Type B pancreatic cell (in vitro differentiated cells): ENCODE results near the gene GPR160. TPM values are rescaled to one million over a fixed set of nuclear protein-coding genes. Genes with fewer than 3 reads are reported as not detected.

ENCODE experiments used
- DNase-seq: peaks from one replicate; pipeline ENCODE4 v3.0.0; 2021; ENCODE audit warnings: mixed read lengths; ENCODE audit not compliant: unreplicated experiment; ENCODE audit errors: extremely low spot score
- H3K27ac Mint-ChIP-seq: 2 replicates; pipeline ENCODE4 v1.8.0; 2021; ENCODE audit warnings: mild to moderate bottlenecking, mixed read lengths
- H3K27me3 Mint-ChIP-seq: 2 replicates; pipeline ENCODE4 v1.8.0; 2021; ENCODE audit warnings: mixed read lengths
- H3K36me3 Mint-ChIP-seq: 2 replicates; pipeline ENCODE4 v1.8.0; 2021; ENCODE audit warnings: mixed read lengths
- H3K4me1 Mint-ChIP-seq: one replicate; pipeline ENCODE4 v1.8.0; 2021; ENCODE audit warnings: mixed read lengths; ENCODE audit not compliant: unreplicated experiment
- H3K4me3 Mint-ChIP-seq: 2 replicates; pipeline ENCODE4 v1.8.0; 2021; ENCODE audit warnings: mild to moderate bottlenecking, mixed read lengths
- H3K9me3 Mint-ChIP-seq: 2 replicates; pipeline ENCODE4 v1.8.0; 2021; ENCODE audit warnings: mixed read lengths
- CTCF ChIP-seq: fragments of 200-600 bp; sonication (generic); conservative IDR thresholded peaks from 2 replicates; pipeline ENCODE4 v1.5.0; 2021; ENCODE audit warnings: antibody characterized with exemption, mild to moderate bottlenecking
- total RNA-seq: library from RNA; stranded (reverse); gene quantifications from 2 replicates; pipeline ENCODE4 v1.2.1, GENCODE V29; 2021; ENCODE audit warnings: low replicate concordance

GPR160 gene
- total RNA-seq, 1 donor from 2014 or later = 7.3 TPM

DNA sequence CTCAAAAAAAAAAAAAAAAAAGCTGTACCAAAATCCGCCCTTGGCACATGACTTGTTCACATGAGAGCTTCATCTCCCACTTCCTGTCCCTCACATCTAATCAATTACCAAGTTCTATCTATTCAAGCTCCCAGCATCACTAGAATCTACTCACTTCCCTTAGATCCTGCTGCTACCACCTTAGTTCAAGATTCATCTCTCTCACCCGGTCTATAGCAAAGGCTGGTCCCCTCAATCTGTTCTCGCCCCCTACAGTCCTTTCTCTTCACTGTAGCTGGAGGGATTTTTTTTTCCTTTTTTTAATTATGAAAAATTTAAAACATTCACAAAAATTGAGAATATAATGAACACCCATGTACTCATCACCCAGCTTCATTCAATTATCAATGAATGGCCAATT, 16.7 kb upstream of the GPR160 start:
- Mint-ChIP-seq H3K36me3 (no peaks in the 10 kb centered on the region), H3K9me3 (no peaks in the 10 kb centered on the region), H3K4me3 (no peak overlapping the region), H3K27ac (no peak overlapping the region), H3K27me3 (peaks cover 6% of the 10 kb centered on the region), H3K4me1 (no peaks in the 10 kb centered on the region)
- no peak for TF ChIP-seq CTCF
- no peak for DNase-seq

DNA sequence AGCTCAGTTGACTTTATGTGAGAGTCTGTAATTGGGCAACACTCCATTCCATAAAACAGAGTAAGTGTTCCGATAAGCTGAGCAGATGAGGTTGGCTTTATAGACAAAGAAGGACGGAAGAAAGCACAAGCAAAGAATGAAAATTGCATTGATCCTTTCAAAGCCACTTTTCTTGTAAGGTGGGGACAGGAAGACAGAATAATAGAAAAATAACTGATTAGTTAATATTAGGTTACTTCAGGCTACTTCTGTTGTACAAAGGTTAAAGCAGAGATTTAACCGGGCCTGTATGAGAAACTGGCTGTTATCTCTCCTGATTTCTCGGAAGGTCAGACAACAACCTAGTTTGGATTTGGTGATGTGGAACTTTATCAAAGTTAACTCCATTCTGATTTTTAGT, 15.5 kb upstream of the GPR160 start:
- Mint-ChIP-seq H3K4me1 (no peaks in the 10 kb centered on the region), H3K27ac (no peak overlapping the region), H3K9me3 (no peaks in the 10 kb centered on the region), H3K36me3 (no peaks in the 10 kb centered on the region), H3K4me3 (no peak overlapping the region), H3K27me3 (peaks cover 2% of the 10 kb centered on the region)
- no peak for DNase-seq
- TF ChIP-seq CTCF = no peak

DNA sequence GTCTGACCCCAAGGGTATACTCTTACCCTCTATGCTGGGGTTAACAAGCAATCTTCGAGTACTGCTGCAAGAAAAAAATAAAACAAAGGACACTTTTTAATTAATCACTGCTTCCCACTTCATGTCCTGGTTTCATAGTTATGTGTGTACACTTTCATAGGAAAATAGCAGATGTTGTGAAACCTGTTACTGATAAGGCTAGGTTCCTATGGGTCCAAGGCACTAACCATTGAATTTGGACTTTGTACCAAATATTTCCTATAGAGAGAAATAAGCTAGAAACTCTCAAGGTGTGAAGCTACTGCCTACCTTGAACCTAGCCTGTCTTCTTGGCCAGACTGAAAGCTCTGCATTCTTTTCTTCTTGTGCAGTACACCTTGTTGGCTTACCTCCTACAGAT, 14.6 kb upstream of the GPR160 start:
- Mint-ChIP-seq H3K4me3 (no peak overlapping the region), H3K9me3 (no peaks in the 10 kb centered on the region), H3K27me3 (peaks cover 2% of the 10 kb centered on the region), H3K27ac (no peak overlapping the region), H3K36me3 (no peaks in the 10 kb centered on the region), H3K4me1 (no peaks in the 10 kb centered on the region)
- DNase-seq = no peak
- no peak for TF ChIP-seq CTCF

DNA sequence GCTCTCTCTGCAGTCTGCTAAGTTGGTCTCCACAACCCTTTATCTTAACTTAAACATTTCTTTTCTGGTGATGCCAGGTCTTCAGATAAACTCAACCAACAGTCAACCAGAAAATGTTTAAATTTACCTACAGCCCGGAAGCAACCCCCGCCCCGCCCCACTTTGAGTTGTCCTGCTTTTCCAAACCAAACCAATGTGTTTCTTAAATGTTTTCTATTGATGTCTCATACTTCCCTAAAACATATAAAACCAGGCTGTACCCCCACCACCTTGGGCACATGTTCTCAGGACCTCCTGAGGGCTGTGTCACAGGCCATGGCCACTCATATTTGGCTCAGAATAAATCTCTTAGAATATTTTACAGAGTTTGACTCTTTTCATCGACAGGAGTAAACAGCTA, 13.2 kb upstream of the GPR160 start:
- Mint-ChIP-seq H3K4me3 (no peak overlapping the region), H3K36me3 (no peaks in the 10 kb centered on the region), H3K4me1 (no peaks in the 10 kb centered on the region), H3K9me3 (no peaks in the 10 kb centered on the region), H3K27me3 (peaks cover 2% of the 10 kb centered on the region), H3K27ac (no peak overlapping the region)
- DNase-seq = no peak
- TF ChIP-seq CTCF = no peak

DNA sequence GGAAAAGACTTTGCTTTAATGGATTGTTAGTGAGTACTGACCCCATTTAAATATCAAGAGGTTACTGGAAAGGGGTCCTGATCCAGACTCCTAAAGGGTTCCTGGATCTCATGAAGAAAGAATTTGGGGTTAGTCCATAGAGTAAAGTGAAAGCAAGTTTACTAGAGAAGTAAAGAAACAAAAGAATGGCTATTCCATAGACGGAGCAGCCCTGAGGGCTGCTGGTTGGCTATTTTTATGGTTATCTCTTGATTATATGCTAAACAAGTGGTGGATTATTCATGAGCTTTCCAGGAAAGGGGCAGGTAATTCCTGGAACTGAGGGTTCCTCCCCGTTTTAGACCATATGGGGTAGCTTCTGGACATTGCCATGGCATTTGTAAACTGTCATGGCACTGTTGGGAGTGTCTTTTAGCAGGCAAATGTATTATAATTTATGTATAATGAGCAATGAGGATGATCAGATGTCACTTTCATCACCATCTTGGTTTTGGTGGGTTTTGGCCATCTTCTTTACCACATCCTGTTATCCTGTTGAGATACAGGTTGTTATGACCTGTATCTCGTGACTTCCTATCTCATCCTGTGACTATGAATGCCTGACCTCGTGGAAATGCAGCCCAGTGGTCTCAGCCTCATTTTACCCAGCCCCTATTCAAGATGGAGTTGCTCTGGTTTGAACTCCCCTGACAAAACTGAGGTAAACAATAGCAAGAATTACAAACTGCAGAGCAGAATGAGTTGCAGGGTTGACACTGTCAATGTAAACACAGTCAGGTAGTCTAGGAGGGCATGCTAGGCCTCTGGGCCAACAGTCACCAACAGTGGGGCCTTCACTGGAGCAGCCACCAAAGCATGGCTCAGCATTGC, 10.3 kb upstream of the GPR160 start:
- no peak for DNase-seq
- Mint-ChIP-seq H3K36me3 (no peaks in the 10 kb centered on the region), H3K27me3 (peaks cover 2% of the 10 kb centered on the region)

More for the DNA sequence above, 10.3 kb upstream of the GPR160 start:
- Mint-ChIP-seq H3K4me3 (no peak overlapping the region), H3K4me1 (no peaks in the 10 kb centered on the region), H3K9me3 (no peaks in the 10 kb centered on the region), H3K27ac (no peak overlapping the region)
- TF ChIP-seq CTCF = no peak
